ENCODE measurements around the gene HNRNPCL4. TPM values are rescaled to one million over a fixed set of nuclear protein-coding genes. Genes with fewer than 3 reads are reported as not detected.
"Not testable (repeated sequence)": the region's sequence is repeated elsewhere in the genome, so short reads cannot be mapped to it uniquely, and the experiment has no call there.

Gene HNRNPCL4
- not detected for total RNA-seq

DNA sequence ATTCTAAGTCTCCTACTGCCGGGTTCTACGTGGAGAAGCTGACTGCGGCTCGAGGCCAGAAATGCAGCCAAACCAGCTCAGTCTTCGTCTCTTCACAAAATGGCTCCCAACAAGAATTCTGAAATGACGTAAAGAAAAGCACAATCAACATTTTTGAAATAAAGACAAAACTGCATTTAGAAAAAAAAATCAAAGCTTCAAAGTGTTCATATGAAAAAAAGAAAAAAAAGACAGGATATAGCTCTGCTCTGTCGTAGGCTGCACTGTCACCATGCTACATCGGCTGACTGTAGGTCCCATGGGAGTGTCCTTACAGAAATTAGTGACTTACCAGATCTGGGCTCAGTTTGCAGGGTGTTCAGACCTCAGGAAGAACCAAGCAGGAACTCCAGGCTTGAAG, at the start of gene HNRNPCL4:
Gene HNRNPCL4, minus strand, starts transcription at position 101 of the 400 bp plus-strand sequence. CDS start 164 bp downstream, outside the sequence.
- not testable (repeated sequence) for DNase-seq

DNA sequence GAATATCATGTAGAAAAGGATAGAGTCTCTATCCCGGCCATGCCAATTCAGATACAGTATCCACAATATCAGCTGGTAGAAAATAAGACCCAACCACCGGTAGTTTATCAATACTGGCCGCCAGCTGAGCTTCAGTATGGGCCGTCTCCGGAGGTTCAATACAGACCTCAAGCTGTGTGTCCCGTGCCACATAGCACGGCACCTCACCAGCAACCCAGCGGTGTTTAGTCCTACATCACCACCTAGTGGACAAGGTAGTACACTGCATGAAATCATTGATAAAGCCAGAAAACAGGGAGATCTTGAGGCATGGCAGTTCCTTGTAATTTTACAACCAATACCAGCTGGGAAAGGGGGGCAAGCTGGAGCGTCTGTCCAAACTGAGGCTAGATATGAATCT, 43.3 kb upstream of the HNRNPCL4 start:
- not testable (repeated sequence) for DNase-seq

DNA sequence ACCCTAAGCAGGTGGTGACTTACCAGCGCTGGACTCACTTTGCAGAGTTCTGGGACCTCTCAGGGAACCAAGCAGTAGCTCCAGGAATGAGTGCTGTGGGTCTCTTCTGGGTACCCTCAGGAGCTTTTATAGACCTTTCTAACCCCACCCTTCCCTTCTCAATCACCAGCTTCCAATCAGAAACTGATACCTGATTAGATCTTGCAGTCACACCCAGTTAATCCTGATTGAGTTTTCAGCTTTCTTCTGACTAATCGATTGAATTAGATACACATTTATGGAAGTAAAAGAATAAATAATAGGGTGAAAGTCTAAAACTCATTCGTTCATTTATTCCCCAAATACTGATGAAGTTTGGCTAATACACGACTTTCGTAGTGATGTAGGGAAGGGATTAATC, 35.9 kb upstream of the HNRNPCL4 start, which contains the start of gene PRAMEF13:
Gene PRAMEF13, minus strand, starts transcription at position 101 of the 400 bp plus-strand sequence. CDS start 1,820 bp downstream, outside the sequence.
- not testable (repeated sequence) for DNase-seq

DNA sequence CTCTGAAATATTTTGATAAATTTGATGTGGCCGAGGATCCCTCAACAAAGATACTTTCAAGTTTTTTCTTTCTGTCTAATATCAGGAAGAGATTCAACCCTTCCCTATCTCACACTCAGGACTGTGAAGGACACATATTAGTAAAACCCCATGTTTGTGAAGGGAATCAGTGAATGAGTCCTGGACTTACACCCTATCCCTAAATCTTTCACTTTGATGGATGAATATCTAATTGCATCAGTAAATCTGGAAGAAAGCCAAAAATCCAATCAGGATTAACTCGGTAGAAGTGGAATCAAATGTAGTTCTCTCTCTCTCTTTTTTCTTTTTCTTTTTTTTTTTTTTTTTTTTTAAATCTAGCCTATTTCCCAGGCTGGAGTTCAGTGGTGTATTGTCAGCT, 6.1 kb upstream of the HNRNPCL4 start, which contains the start of gene PRAMEF9:
Gene PRAMEF9, plus strand, starts transcription at position 301 of the 400 bp plus-strand sequence. CDS start 3,433 bp downstream, outside the sequence.
- not testable (repeated sequence) for DNase-seq

DNA sequence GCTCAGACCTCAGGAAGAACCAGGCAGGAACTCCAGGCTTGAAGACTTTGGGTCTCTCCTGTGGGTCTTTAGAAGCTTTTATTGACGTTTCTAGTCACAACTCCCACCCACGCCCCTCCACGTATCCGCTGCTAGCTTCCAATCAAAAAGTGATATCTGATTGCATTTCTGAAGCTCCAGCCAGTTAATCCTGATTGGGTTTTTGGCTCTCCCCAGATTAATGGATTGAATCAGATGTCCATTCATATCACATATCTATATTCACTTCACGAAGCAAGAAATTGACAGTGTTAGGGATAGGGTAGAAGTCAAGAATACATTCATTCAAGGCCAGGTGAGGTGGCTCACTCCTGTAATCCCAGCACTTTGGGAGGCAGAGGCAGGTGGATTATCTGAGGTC, 9.5 kb downstream of the HNRNPCL4 start, which contains the start of gene PRAMEF26:
Gene PRAMEF26, minus strand, starts transcription at position 101 of the 400 bp plus-strand sequence. CDS start 2,914 bp downstream, outside the sequence.
- not testable (repeated sequence) for DNase-seq

DNA sequence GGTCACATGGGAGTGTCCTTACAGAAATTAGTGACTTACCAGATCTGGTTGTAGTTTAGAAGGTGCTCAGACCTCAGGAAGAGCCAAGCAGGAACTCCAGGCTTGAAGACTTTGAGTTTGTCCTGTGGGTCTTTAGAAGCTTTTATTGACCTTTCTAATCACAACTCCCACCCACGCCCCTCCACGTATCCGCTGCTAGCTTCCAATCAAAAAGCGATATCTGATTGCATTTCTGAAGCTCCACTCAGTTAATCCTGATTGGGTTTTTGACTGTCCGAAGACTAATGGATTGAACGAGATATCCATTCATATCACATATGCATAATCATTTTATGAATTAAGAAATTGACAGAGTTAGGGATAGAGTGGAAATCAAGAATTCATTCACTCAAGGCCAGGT, 48.7 kb downstream of the HNRNPCL4 start, which contains the start of gene HNRNPCL2:
Gene HNRNPCL2, minus strand, starts transcription at position 101 of the 400 bp plus-strand sequence. CDS start 454 bp downstream, outside the sequence.
- not testable (repeated sequence) for DNase-seq

Other genes starting within 250 kb of the HNRNPCL4 start
- not detected for gene PRAMEF7, start 249.0 kb downstream of the HNRNPCL4 start, total RNA-seq
- gene PRAMEF6, start 218.1 kb downstream of the HNRNPCL4 start, total RNA-seq = not detected
- not detected for gene PRAMEF27, start 109.1 kb downstream of the HNRNPCL4 start, total RNA-seq
- gene HNRNPCL3, start 104.9 kb downstream of the HNRNPCL4 start, total RNA-seq = not detected
- not detected for gene PRAMEF25, start 94.9 kb downstream of the HNRNPCL4 start, total RNA-seq
- gene HNRNPCL2, start 48.8 kb downstream of the HNRNPCL4 start, total RNA-seq = not detected
- gene PRAMEF26, start 9.6 kb downstream of the HNRNPCL4 start, total RNA-seq = not detected
- not detected for gene PRAMEF9, start 6.2 kb upstream of the HNRNPCL4 start, total RNA-seq
- gene PRAMEF13, start 35.8 kb upstream of the HNRNPCL4 start, total RNA-seq = not detected
- not detected for gene PRAMEF18, start 60.5 kb upstream of the HNRNPCL4 start, total RNA-seq
- gene PRAMEF5, start 88.6 kb upstream of the HNRNPCL4 start, total RNA-seq = not detected
- gene PRAMEF8, start 119.5 kb upstream of the HNRNPCL4 start, total RNA-seq = not detected
- gene PRAMEF33, start 137.9 kb upstream of the HNRNPCL4 start, total RNA-seq = not detected
- not detected for gene PRAMEF15, start 149.9 kb upstream of the HNRNPCL4 start, total RNA-seq
- not detected for gene PRAMEF14, start 181.5 kb upstream of the HNRNPCL4 start, total RNA-seq
- not detected for gene PRAMEF19, start 206.3 kb upstream of the HNRNPCL4 start, total RNA-seq
- not detected for gene PRAMEF17, start 224.0 kb upstream of the HNRNPCL4 start, total RNA-seq
- gene PRAMEF20, start 244.8 kb upstream of the HNRNPCL4 start, total RNA-seq = not detected

Data from skin of body (tissue), 2 donors.